Measurements from ENCODE around the gene AUNIP. TPM values are rescaled to one million over a fixed set of nuclear protein-coding genes. Genes with fewer than 3 reads are reported as not detected.
A peak's percentile ranks its signal among the peaks of the same experiment; 100 is the strongest.

AUNIP gene
- total RNA-seq, 1 experiment from 2014 or later = 15.8 TPM

DNA sequence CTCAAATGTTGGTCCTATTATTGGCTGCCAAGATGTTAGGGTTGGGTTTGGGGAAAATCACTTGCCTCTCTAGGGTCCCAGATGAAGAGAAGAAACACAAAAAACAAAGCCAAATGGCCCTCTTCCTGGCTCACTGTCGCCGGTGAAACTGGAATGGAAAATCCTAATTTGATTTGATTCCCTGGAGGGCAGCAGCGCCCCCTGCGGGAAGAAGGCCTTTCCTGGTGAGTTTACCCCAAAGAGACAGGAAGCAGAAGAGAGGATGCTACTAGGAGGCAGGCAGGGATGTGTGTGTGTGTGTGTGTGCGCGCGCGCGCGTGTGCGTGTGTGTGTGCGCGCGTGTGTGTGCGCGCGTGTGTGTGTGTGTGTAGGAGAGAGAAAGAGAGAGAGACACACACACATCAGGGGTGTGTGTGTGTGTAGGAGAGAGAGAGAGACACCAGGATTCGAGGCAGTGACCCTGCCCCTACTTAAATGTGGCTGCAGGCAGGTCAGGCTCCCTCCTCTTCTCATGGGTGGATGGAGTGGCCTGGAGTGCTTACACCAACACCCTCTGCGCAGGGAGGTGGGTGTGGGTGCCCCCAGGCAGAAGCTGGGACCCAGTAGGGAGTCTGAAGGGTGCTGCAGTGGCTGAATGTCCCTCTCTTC, 62.3 kb downstream of the AUNIP start:
- DNase-seq (ENCODE audit: low read depth) = peak; percentile 67

DNA sequence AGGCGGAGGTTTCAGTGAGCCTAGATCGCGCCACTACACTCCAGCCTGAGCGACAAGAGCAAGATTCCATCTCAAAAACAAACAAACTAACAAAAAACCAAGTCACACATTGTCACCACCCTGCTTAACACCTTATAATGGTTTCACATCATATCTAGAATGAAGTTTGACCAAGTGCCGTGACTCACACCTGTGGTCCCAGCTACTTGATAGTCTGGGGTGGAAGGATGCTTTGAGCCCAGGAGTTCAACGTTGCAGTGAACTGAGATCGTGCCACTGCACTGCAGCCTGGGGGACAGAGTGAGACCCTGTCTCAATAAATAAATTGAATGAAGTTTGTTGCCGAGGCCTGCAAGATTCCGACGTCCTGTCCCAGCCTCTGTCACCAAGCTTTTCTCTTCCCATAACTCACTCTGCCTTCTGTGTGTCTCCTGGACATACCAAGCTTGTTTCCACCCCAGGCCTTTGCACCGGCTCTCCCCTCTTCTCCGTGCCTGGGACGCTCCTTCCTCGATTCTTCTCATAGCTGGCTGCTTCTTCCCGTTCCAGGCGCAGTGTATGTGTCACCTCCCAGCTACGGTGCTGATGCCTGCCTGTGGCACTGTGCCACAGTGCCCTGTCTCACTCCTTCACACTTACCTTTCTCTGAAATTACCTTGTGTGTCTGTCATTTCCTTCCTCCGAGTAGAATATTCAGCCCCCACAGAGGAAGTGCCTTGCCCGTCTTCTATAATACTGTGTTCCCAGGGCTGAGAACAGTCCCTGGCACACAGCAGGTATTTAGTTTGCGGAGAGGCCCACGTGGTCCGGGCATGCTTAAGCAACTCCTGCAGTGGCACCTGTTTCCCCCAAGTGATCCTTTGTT, 63.1 kb downstream of the AUNIP start:
- no peak for DNase-seq (ENCODE audit: low read depth)

DNA sequence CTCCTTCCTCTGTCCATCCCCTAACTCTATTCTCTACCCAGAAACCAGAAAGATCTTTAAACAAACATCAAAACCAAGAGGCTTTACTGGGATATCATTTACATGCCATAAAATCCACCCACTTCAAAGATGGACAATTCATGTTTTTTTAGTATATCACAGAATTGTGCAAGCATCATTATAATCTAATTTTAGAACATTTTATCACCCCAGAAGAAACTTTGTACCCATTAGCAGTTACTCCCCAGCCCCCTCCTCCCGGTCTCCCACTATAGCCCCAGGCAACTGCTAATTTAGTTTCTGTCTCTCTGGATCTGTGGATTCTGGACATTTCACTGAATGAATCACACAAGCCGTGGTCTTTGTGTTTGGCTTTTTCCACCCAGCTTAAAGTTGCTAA, 64.0 kb downstream of the AUNIP start:
- DNase-seq (ENCODE audit: low read depth) = no peak

DNA sequence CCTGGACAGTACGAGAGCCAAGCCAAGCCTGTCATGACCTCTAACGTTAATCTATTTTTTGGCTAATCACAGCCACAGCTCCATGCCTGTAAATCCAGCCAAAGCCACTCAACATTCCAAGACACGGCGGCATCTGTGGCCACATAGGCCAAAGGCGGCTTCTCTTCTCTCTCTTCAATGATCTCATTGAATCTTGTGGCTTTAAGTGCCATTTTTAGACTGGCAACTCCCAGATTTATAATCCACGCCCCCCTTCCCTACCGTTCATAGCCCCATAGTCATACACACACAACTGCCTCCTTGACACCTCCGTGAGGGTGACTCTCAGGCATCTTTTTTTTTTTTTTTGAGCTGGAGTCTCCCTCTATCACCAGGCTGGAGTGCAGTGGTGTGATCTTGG, 64.9 kb downstream of the AUNIP start:
- DNase-seq (ENCODE audit: low read depth) = peak; percentile 43

DNA sequence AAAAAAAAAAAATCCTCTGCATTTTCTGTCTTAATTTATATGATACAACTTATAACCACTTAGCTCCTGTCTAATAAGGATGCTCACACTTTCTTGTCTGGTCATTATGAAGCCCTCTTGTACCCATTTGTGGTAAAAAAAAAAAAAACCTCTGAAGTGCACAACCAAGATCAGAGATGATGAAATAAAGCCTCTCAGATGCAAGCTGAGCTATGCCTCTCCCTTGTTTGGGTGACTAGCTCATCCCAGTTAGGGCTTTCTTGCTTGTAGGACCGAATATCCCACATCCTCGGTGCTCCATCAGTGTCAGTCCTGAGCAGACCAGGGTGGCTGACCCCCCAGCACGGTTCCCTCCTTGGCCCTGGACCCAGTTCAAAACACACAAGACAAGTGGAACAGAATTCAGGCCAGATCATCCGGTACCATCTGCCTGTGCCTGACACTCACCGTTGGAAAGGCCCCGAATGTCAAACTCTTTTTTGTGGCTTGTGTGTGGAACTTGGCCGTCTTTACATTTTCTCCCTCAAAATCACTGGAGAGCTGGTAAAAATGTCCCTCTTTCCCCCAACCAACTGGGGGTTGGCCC, 65.6 kb downstream of the AUNIP start:
- no peak for DNase-seq (ENCODE audit: low read depth)

DNA sequence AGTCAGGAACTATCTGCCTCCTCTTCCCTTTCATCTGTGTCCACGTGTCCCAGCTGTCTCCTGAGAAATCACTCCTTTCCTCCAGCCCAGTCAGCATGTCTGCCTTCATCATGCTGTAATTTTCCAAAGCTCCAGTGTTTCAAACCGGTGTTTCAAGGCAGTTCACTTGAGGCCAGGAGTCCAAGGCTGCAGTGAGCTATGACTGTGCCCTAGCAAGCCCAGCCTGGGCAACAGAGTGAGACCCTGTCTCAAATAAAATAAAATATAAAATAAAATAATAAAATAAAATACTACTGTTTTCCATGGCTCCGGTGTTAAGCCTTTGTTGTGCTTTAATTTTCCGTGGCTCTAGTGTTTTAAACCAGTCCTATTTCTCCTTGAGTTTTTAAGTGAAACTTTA, 67.1 kb downstream of the AUNIP start:
- no peak for DNase-seq (ENCODE audit: low read depth)

DNA sequence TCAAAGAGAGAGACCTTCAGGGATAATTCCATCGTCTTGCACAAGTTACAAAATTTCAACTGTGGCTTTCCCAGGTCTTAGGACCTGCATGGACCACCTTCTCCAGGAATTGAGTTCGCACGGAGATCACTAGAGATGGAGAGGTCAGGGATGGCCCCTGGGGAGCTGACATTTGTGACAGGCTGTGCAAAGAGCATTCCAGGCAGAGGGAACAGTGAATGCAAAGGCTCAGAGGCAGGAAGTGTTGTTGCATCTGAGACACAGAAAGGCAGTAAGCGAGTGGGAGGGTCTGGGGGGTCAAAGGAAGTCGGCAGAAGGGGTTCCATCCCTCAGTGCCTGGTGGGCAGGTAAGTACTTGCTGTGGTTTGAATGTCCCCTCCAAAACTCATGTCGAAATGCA, 68.8 kb downstream of the AUNIP start:
- no peak for DNase-seq (ENCODE audit: low read depth)

DNA sequence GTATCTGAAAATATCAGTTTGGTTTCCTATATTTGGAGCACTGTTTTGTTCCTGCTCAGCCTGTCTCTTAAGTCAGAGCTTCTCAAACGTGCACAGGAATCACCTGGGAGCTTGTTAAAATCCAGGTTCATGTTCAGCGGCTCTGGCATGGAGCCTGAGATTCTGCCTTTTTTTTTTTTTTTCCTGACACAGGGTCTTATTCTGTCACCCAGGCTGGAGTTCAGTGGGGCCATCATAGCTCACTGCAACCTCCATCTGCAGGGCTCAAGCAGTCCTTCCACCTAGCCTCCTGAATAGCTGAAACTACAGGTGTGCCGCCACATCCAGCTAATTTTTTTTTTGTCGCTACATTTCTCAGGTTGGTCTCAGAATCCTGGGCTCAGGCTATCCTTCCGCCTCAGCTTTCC, 71.5 kb downstream of the AUNIP start:
- DNase-seq (ENCODE audit: low read depth) = no peak

DNA sequence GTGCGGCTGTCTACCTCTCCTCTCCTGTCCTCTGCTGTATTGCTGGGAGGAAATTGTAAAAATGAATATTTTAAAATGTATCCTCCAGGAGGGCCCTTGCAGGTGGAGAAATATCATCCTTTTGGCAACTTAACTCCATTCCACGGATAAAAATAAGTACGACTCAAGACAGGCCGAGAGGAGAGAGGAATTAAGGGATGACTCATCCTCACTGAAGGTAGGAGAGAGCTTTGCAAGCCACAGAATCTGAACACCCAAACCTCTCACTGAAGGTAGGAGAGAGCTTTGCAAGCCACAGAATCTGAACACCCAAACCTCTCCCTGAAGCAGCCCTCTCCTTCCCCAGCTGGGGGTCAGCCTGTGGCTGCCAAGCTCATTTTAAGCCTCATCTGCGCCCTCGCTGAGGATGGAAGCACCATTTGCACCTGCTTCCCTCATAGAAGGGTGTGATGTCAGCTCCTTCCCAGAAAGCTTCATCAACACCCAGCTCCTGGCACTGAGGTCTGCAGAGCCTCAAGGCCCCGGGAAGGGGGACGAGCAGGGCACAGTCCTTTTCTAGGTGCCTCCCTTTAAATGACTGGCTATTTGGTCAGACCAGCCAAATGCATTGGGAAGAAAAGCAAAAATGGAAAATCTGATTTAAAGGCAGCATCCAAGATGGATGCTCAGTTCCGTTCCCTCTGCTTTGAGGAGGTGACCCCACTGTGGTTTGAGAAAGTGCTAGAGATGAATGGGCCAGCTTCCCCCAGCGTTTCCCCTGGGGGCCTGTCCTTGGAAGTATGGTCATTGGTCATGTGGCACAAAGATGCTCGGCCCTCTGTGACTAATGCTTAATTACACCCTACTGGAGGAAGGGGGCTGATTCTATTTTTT, 72.1 kb downstream of the AUNIP start:
- DNase-seq (ENCODE audit: low read depth) = no peak

DNA sequence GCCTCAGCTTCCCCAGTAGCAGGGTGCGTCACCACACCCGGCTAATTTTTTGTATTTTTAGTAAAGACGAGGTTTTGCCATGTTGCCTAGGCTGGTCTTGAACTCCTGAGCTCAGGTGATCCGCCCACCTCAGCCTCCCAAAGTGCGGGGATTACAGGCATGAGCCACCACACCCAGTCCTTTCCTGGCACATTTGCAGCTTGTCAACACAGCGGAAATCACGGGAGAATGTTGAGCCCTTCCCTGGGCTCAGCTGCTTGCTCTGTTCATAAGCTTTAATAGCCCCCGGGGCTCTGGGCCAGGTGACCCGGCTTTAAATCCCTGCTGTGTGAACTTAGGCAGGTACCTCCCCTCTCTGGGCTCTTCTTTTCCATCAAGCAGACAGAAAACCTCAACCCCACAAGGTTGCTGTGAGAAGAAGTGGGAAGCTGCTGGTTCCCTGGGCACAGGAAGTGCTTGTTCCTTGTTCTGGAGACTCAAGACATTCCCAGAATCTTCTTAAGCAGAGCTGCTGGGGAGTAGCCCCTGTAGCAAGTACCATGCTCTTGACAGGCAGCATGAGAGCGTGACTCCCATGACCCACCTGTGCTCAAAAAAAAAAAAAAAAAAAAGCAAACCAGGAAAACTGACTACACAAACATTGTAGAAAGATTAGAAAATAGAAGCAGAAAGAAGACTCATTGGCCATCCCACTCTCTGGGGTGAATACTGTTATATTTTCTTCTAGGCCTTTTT, 73.8 kb downstream of the AUNIP start:
- no peak for DNase-seq (ENCODE audit: low read depth)

DNA sequence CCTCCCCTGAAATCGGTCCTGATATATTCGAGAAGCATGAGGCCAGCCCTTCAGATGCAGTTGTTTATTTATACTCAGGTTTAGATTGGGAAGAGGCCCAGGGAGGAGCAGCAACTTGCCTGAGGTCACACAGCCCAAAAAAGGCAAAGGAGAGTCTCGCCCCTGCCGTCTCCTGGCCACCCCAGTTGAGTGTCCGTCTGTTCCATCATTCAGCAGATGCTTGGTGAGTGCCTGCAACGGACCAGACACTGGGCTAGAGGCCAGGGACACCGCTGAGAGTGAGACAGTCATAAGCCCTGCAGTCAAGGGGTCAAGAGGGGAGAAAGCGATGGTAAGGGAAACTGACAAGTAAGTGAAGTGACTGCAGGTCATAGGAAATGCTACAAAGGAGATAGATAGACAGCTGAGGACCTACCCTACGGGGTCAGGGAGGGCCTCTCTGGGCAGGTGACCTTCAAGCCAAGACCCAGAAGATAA, 74.6 kb downstream of the AUNIP start:
- DNase-seq (ENCODE audit: low read depth) = no peak

Small RNAs within 50 kb of the gene (small RNA-seq; reads per million reads assigned to genes)
- gene AL033528.1 = not detected
- not detected for gene RF00019
- not detected for gene SNRPFP2

Other genes starting within 250 kb of the AUNIP start
- gene MAN1C1, start 242.7 kb downstream of the AUNIP start, total RNA-seq (2014; rRNA removed; shearing (Covaris generic)) = not detected in 2 replicates
- gene SELENON, start 59.3 kb downstream of the AUNIP start, total RNA-seq (2014; rRNA removed; shearing (Covaris generic)) = 24.3 and 36.5 TPM in 2 replicates
- gene MTFR1L, start 39.5 kb downstream of the AUNIP start, total RNA-seq (2014; rRNA removed; shearing (Covaris generic)) = 43.4 and 47.5 TPM in 2 replicates
- 9.6 and 10.0 TPM in 2 replicates for gene PAQR7, start 16.3 kb upstream of the AUNIP start, total RNA-seq (2014; rRNA removed; shearing (Covaris generic))
- 314 and 408 TPM in 2 replicates for gene STMN1, start 47.0 kb upstream of the AUNIP start, total RNA-seq (2014; rRNA removed; shearing (Covaris generic))
- gene PAFAH2, start 138.6 kb upstream of the AUNIP start, total RNA-seq (2014; rRNA removed; shearing (Covaris generic)) = 5.4 and 7.1 TPM in 2 replicates
- gene EXTL1, start 162.3 kb upstream of the AUNIP start, total RNA-seq (2014; rRNA removed; shearing (Covaris generic)) = not detected in 2 replicates
- not detected in 2 replicates for gene SLC30A2, start 186.7 kb upstream of the AUNIP start, total RNA-seq (2014; rRNA removed; shearing (Covaris generic))
- gene TRIM63, start 208.2 kb upstream of the AUNIP start, total RNA-seq (2014; rRNA removed; shearing (Covaris generic)) = not detected in 2 replicates

All from HT1080 (cell line).